SW480 (cell line): ENCODE measurements around the gene BAIAP2L1.
A peak's percentile ranks its signal among the peaks of the same experiment; 100 is the strongest.

ENCODE experiments used
- DNase-seq: peaks from one replicate; pipeline ENCODE4 v3.0.0-alpha.2; 2016; ENCODE audit warnings: low spot score

BAIAP2L1 gene

DNA sequence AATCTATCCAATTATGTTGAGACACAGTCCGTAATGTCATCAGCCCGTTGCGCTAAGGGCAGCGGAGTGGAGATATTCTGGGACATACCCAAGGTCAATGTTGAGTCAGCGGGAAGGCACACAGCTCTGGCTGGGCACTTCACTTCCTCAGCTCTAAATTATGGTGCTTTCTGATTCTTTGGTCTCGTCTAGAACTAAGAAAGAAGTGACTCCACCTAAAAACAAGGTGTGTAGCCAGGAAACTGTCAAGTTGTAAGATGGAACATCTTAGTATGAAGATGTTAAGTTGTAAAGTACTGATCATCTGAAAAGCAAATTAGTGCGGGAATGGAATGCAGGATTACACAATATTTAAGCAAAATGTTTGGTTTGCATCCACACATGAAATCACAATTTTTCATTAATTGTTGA is 43.1 kb downstream of the BAIAP2L1 start:
- DNase-seq = no peak

DNA sequence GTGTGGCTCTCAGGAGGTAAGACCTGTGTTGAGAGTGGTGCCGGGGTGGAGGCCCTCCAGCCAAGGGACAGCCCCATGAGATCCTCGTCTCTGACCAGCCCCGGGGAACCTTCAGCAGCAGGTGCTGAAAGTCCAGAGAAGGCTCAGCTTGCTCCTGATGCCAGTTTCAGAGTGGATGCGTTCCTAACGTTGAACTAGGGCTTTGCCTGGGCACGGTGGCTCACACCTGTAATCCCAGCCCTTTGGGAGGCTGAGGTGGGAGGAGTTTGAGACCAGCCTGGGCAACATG is 45.7 kb downstream of the BAIAP2L1 start:
- no peak for DNase-seq

DNA sequence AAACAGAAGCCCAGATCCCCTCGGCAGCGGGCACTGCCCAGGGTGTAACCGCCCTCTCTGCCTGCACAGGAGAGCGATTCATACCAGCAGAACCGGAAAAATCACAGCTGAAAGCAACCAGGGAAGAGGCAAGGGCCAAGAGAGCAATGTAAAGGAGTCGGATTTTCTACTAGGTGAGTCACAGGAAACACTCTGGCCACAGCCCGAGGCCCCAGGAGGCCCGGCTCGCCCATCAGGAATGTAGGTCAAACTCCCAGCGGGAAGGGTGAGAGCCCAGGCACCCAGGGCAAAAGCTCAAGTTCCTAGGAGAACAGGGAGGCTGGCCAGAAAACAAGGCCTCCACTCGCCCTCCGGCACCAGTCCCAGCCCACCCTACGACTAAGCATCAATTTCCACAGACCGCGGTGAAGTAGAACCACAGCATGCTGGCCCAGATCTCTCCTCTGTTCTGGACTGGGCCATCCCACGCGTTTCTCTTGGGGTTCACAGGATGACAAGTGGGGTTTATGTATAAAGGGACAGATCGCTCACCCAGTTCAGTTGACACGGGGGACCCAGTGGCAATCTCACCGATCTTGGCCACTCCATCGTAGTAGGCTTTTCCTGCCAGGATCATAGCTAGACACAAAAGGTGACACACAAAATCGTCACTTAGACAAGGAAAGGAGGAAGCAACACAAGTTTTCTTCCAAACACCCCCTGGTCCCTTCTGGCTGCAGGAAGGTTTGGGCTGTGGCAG is 46.2 kb downstream of the BAIAP2L1 start:
- DNase-seq = peak; percentile 99

DNA sequence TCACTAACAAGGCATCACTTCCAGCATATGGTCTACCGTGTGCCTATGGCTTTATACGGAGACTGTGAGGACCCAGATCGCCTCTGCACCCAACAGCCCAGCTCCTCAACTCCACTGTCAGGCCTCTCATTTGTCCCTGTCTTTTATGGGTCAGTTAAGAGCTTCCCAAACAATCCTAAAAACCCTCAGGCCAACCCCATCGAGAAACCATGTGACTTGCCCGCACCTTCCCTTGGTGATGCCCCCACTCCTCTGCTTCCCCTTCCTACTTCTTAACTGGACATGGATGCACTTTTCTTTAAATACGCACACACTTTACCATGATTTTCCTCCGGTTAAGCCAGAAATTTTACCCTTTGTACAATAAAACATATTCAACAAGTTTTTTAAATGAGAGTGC is 46.8 kb downstream of the BAIAP2L1 start:
- peak; percentile 48 for DNase-seq

DNA sequence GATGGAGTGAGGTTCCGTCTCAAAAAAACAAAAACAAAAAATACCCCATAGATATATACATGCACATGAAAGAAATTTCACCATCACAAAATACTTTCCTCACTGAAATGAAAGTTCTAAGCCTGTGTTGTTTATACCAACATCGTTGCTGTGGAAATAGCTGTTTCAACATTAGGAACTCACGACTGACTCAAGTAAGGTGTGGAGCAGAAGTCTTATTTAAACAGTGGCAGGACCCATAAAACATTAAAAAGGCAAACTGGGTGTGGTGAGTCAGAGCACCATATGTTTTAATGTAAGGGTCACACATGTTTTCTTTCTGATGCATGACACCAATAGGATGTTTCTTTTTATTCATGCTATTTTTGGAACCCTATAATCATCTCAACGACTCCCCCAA is 48.3 kb downstream of the BAIAP2L1 start:
- peak; percentile 85 for DNase-seq

DNA sequence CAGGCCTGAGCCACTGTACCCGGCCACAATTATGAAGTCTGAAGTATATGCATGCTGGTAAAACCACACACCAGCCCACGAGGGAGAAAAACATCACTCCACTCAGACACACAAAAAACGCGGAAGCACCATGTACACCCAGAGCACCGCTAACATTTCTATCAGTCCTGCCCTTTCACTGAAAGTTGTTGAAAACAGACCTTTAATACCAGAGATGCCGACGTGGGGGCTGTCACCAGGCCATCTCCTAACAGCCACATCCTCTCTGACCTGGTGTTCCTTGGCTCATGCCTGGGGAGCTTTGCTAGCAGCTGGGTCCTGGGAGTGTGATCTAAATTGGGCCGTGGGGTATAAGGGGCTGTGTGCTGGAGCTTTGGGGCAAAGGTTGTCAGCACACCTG is 49.8 kb downstream of the BAIAP2L1 start:
- no peak for DNase-seq

DNA sequence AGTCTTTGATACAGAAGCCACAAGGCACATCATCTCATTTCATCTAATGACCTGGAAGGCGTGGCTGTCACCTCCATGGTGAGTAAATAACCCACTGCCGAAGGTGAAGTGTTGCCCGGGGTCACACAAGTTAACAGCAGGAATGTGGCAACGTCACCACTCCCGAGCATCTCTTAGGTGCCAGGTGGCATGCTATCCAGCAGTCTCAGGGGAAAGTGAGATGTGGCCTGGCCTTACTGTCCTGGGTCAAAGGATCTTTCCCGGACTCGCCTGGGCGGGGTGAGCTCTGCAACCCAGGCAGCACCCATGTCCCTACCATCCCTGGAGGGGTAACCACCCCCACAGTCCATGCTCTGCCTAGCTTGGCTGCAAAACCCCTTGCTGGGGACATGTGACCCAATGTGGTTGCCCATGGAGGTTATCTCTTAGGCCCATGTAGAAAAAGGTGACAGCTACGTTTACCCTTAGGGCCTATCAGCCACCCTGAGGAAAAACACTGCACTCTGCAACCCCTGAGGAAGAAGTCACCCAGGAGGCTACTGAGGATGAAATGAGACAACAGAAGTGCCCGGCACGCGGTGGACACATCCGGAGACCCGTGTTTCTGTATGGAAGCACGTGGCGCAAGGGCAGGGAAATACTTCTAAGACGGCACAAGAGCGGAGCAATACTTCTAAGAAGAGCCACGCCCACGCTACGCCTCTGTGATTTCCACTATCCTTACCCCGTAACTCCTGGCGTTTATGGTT is 52.0 kb downstream of the BAIAP2L1 start:
- peak; percentile 73 for DNase-seq

DNA sequence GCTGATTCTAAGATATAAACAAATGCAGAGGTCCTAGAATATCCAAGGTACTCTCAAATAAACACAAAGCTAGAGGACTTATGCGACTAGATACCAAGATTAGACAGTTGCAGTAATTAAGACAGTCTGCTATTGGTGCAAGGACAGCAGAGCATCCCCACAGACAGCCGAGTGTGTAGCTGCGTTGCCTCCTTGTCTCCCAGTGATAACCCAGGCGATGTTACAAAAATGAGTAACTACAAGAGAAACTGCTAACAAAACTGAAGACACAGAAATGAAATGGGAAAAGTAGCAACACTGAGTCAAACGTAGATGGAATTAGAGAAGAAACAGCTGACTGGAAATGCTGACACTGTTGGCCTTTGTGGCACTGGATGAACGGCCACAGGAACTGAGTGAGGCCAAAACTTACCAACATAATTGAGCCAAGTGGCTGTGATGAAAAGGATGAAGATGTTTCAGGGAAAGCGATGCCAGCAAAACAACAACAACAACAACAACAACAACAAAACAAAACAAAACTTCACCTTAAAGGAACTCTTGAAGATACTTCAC is 54.3 kb downstream of the BAIAP2L1 start:
- DNase-seq = no peak

DNA sequence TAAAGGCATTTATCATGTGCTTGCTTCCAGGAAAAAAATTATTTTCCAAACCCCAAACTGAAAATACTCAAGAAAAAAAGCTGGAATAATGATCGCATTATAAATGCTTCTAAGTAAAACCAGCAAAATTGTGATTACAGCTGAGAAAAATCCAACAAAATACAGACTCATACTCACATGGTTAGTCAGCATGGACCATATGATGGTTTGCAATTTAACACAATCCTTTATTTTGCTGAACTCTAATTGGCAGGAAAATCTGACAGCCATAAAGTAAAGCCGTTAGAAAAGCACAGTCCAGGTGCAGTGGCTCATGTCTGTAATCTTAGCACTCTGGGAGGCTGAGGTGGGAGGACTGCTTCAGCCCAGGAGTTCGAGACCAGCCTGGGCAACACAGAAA is 59.8 kb downstream of the BAIAP2L1 start:
- no peak for DNase-seq

DNA sequence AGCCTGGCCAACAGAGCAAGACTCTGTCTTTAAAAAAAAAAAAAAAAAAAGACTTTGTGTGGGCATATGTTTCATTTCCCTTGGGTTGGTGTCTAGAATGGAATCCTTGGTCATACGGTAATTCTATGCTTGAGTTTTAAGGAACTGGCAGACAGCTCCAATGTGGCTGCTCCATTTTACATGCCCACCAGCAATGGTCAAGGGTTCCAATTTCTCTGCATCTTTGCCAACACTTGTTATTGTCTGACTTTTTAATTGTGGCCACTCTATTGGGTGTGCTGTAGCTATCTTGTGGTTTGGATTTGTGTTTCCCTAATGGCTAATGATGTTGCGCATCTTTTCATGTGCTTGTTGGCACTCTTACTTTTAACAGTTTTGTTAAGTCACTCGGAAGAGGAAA is 61.8 kb downstream of the BAIAP2L1 start:
- DNase-seq = no peak

DNA sequence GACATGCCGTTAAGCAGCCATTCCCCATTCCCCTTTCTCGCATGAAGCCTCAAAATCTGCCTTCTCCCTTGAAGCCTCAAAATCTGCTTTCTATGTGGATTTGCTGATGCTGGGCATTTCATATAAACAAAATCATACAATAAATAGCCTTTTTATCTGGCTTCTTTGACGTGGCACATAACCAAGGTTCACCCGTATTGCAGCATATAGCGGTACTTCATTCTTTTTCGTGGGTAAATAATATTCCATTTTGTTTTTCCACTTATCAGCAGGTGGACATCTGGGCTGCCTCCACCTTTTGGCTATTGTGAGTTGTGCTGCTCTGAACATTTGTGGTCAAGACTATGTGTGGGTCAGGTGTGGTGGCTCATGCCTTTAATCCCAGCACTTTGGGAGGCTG is 62.4 kb downstream of the BAIAP2L1 start:
- DNase-seq = no peak

DNA sequence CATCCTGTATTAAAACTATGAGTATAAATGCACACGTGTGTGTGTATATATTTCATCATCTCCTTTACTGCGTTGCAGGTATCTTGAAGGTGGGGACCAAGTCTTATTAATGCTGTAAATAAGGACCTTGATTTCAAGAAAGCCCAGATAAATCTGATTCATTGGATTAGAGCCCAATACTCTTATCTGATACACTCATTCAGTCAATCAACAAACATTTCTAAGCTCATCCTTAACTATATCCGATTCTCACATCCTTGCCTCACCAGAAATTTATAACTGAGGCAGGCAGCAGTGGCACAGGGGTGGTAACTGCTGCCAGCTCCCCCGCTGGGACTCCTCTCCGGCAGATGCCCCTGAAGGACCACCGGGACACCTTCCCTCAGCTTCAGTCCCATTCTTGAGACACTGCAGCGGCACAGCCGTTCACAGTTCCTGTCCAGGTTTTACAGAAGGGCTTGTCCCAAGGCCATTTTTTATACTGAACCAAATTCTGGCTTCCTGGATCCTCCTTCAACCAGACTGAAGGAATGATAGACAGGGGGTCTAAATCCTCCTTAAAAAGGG is 65.4 kb downstream of the BAIAP2L1 start:
- no peak for DNase-seq

DNA sequence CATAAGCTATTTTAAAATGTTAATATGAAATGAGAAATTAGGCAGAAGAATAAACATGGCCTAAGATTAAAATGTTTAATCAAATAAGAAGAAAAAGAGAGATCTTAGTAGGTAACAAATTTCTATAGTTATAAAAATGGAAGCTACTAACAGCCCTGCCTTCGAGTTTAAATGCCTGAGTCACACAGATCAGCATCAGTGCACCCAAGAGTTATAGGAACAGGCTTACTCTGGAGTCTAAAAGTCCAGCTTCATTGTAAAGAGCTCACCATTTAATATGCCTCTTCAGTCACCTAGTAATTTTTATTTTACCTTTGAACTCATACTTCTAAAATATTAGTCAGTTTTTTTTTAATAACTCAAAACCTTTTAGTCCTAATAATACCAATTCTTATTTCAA is 66.8 kb downstream of the BAIAP2L1 start:
- DNase-seq = no peak

DNA sequence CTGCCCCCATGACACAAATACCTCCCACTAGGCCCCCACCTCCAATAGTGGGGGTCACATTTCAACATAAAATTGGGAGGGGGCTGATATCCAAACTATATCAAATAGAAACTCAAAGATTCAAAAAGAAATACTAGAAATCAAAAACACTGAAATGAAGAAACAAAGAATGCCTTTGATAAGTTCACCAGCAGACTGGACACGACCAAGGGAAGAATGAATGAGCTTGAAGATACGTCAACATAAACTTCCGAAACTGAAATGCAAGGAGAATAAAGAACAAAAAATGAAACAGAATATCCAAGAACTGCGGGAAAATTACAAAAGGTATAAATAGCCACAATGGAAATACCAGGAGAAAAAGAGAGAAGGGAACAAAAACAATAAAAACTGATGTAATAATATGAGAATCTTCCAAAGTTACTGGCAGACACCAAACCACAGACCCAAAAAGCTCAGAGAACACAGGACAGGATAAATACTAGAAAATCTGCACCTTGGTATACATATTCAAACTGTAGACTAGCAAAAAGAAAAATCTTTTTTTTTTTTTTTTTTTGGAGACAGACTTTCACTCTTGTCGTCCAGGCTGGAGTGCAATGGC is 69.9 kb downstream of the BAIAP2L1 start:
- no peak for DNase-seq

DNA sequence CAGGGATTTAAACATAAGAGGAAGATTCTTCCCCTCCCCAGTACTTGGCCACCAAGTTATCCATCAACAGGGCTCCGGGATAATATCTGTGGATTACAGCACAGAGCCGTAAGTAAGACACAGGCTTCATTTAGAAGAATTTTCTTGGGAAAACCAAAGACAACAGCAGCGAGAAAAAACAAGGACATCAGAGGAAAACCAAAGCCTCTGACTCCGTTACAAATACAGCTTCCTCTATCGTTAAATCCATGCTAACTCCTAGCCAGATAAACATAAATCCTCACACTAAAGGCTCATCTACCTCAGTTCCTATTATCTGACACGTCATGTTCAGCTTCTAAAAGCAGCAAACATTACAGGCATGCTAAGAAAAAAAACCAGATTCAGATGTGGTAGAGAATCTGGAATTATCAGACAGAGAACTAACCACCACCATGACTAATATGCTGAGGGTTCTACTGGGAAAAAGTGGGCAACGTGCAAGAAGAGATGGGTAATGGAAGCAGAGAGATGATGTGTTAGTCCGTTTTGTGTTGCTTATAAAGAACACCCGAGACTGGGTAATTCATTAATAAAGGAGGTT is 71.0 kb downstream of the BAIAP2L1 start:
- no peak for DNase-seq

DNA sequence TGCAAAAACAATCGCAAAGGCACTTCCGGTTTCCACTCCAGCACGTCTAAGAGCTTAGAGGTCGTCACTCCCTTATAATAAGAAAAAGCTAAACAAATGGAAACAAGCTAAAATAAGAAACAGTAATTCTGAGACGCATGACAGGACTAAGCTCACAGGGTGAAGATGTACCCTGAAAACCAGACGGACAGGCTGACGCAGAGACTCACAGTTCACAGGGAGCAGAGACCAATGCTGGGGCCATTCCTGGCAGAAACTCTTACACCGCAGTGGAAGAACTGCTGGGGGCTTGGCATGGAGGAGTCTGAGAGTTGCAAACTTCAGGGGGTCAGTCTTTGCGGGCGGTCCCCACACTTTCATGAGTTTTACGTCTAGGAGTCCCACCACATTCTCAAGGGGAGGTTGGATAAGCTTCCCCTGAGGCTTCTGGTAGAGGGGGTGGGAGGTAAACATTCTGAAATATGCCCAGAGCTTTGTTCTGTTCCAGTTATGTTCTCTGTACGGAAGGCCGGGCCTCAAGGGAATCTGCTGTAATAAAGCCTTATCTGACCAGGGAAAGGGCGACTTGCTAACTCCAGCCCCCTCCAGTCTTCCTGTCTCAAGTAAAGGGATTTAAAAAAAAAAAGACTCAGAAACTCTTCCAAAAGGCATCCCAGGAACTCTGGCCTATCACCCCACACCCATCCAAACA is 71.6 kb downstream of the BAIAP2L1 start:
- no peak for DNase-seq

DNA sequence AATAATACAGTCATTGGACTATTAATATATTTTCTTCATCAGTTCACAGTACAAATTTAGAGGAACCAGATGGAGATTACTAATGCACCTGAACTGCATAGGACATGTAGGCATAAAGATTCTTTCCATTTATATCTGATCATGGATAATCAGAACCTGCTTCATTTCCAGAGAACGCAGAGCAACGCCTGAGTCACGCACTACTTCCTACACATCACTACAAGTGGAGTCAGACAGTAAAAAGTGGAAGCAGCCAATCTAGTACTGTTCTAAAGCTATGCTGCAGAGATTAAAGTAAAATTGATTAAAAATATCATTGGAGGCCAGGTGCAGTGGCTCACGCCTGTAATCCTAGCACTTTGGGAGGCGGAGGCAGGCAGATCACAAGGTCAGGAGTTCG is 76.1 kb downstream of the BAIAP2L1 start:
- DNase-seq = no peak

DNA sequence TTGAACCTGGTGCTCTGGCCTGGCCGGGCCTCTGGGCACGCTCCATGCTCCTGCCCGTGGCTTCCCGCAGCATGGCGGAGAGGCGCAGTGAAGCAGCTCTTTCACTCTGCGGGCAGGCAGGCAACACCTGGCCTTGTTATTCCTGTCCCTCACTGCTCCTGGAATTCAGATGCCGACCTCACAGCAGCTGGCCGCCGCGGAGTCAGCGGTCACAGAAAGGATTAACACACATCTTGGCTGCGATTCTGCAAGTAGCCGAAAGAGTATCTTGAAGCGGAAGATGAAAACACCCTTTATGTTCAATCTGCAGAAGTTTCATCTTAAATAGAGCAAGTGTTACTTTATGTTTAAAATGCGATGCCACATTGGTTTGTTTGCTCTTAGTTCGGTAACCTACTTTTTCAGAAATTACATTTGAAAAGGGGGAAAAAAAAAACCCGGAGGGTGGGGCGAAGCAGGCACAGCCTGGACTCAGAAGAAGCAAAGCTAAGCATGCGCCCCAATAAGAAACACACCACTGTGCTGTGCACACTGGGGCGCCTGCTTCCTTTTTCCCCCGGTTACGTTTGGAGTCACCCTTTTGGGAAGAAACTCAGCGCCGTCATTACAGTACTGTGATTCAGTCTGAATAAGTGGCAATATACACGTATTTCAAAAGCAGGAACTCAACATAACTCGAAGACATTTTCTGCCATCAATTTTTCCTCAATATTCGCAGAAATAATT is 77.1 kb downstream of the BAIAP2L1 start:
- DNase-seq = no peak

DNA sequence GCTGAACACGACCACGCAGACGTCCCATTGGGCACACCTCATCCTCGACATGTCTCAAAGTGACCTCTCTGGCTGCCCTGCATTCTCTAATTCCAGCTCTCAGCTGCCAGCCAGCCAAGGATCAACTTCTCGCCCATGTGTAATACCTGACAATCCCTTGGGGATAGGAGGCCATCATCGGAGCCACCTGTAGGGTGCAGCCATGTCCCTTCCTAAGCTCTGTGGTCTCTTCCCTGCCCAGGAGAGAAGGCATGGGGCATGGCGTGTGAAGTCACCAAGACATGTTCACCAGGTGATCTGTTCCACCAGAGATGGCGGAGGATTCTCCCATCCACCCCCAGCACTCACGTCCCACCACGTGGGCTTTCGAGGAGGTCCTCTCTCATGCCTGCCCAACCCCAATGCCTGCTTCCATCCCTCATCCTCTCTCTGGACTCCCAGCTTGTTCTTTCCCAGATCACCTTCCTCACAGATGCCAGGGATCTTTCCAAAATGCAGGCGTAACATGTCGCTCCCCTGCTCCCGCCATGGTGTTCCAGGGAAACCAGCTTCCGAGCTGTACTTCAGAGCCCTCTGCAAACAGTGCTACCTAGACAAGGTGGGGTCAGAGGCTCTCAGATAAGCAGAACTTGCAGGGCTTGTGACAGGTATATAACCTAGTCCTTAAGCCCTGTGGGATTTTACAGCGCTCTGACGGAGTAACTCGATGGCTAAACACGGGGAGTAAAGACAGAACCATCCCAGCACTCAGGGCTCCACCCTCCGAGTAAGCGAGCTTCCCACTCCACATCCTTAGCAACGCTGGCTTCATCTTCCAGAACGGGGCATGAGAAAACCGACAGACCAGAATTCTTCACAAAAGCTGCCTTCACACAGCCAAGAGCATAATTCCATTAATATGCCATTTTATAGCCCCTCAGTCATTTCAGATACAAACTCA is 78.3 kb downstream of the BAIAP2L1 start:
- peak; percentile 36 for DNase-seq

DNA sequence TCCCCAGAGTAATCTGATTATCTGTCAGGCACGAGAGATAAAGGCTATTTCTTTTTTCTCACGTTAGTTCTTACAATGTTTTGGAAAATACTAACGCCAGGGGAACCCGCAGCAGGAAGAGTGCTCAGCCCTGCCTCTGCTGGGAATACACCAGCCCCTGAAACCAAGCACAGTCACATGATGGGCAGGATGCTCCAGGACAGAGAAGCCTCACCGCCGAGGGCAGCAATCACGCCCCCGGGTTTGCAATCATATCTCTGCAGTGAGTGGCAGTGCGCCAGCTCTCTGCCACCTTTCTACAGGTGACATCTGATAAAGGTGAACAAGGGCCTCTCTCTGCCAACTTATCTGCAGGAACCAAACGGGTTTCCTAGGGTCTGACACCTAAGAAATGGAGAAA is 79.6 kb downstream of the BAIAP2L1 start:
- DNase-seq = no peak
